H1 (cell line): ENCODE results near the gene MRRF. TPM values are rescaled to one million over a fixed set of nuclear protein-coding genes. Genes with fewer than 3 reads are reported as not detected.

ENCODE experiments used
- CTCF ChIA-PET: fragments of 300-600 bp; sonication (Branson Sonifier 250); formaldehyde crosslinking; loops from one replicate; lab custom pipeline; 2021; ENCODE audit not compliant: partially characterized antibody; lab: Charles Lee
- POLR2A ChIA-PET: fragments of 300-600 bp; sonication (Branson Sonifier 250); formaldehyde crosslinking; loops from one replicate; lab custom pipeline; 2021; ENCODE audit warnings: inconsistent platforms; ENCODE audit not compliant: partially characterized antibody; lab: Charles Lee
- DNase-seq, 2 experiments: peaks; one replicate each; pipeline versions ENCODE4 v3.0.0 to v3.0.0-alpha.2; 2010 to 2022; ENCODE audit warnings: low spot score in 2 of 2, low read depth in 1 of 2, mixed read lengths in 1 of 2
- FAIRE-seq: peaks from 2 replicates; lab custom pipeline; 2011; peaks lifted over from hg19 to GRCh38; lab: Jason Lieb, UNC
- H2AFZ ChIP-seq: 2 replicates; pipeline ENCODE4 v1.8.1; 2012; ENCODE audit warnings: low read length, inconsistent platforms
- H2AK5ac ChIP-seq: 2 replicates; pipeline ENCODE4 v1.6.1; 2013; ENCODE audit warnings: low read depth, low read length
- H2BK120ac ChIP-seq: replicated peaks from 2 replicates; pipeline ENCODE3; 2013; ENCODE audit warnings: low read depth, low read length, inconsistent platforms
- H2BK12ac ChIP-seq: 2 replicates; pipeline ENCODE4 v1.6.1; 2013; ENCODE audit warnings: low read depth, low read length
- H2BK15ac ChIP-seq: 2 replicates; pipeline ENCODE4 v1.6.1; 2013; ENCODE audit warnings: low read length
- H2BK20ac ChIP-seq: 2 replicates; pipeline ENCODE4 v1.6.1; 2013; ENCODE audit warnings: low read length
- H2BK5ac ChIP-seq: 2 replicates; pipeline ENCODE4 v1.6.1; 2013; ENCODE audit warnings: low read depth, low read length
- H3K14ac ChIP-seq: 2 replicates; pipeline ENCODE4 v1.6.1; 2013; ENCODE audit warnings: inconsistent platforms; ENCODE audit not compliant: insufficient read length
- H3K18ac ChIP-seq: 2 replicates; pipeline ENCODE4 v1.6.1; 2013; ENCODE audit warnings: low read length; ENCODE audit errors: extremely low read depth
- H3K23ac ChIP-seq: 2 replicates; pipeline ENCODE4 v1.6.1; 2013; ENCODE audit warnings: inconsistent platforms; ENCODE audit not compliant: insufficient read length
- H3K23me2 ChIP-seq: 2 replicates; pipeline ENCODE4 v1.6.1; 2013; ENCODE audit warnings: low read depth, low read length
- H3K27ac ChIP-seq: 2 replicates; pipeline ENCODE4 v1.6.1; 2011; ENCODE audit warnings: low read depth, low read length, inconsistent platforms
- H3K27me3 ChIP-seq, 4 experiments: replicated peaks in 1 of 4; 1 replicate in 1 of 4; 2 replicates in 3 of 4; pipeline versions ENCODE4 v1.6.1 to v1.8.1; 2011 to 2013; ENCODE audit warnings: low read length in 3 of 4, mild to moderate bottlenecking in 3 of 4, inconsistent platforms in 2 of 4, mixed read lengths in 2 of 4, moderate library complexity in 1 of 4; ENCODE audit not compliant: control insufficient read depth in 3 of 4, insufficient read depth in 3 of 4; ENCODE audit errors: extremely low read depth in 1 of 4
- H3K36me3 ChIP-seq, 4 experiments: 2 replicates each; pipeline versions ENCODE4 v1.6.1 to v1.8.1; 2011 to 2013; ENCODE audit warnings: mild to moderate bottlenecking in 4 of 4, low read length in 3 of 4, moderate library complexity in 2 of 4, control low read depth in 1 of 4, inconsistent platforms in 1 of 4; ENCODE audit not compliant: insufficient read depth in 4 of 4, control insufficient read depth in 2 of 4
- H3K4ac ChIP-seq: replicated peaks from 2 replicates; pipeline ENCODE3; 2013; ENCODE audit warnings: low read length, low read depth, mixed read lengths, inconsistent platforms; ENCODE audit not compliant: insufficient read length
- H3K4me1 ChIP-seq, 4 experiments: replicated peaks in 1 of 4; 1 replicate in 1 of 4; 2 replicates in 3 of 4; pipeline versions ENCODE4 v1.6.1 to v1.8.1; 2011 to 2013; ENCODE audit warnings: low read length in 3 of 4, inconsistent platforms in 2 of 4, mixed read lengths in 1 of 4; ENCODE audit not compliant: insufficient read depth in 4 of 4, control insufficient read depth in 3 of 4
- H3K4me2 ChIP-seq, 2 experiments: 2 replicates each; pipeline versions ENCODE4 v1.6.1 to v1.8.1; 2011 to 2013; ENCODE audit warnings: low read depth in 2 of 2, low read length in 2 of 2, control low read depth in 1 of 2, inconsistent platforms in 1 of 2, mild to moderate bottlenecking in 1 of 2; ENCODE audit not compliant: insufficient read depth in 1 of 2
- H3K4me3 ChIP-seq, 4 experiments: fragments of 200-600, 300-600 bp in 1 of 4; sonication (generic), shearing (Covaris generic), sonication (Bioruptor Twin) in 1 of 4; 2 replicates each; pipeline versions ENCODE4 v1.5.1 to v1.8.1; 2011 to 2016; ENCODE audit warnings: low read length in 4 of 4, low read depth in 3 of 4, control low read depth in 2 of 4, inconsistent platforms in 2 of 4, mild to moderate bottlenecking in 2 of 4, mixed read lengths in 1 of 4, moderate library complexity in 1 of 4; ENCODE audit not compliant: insufficient read depth in 2 of 4; ENCODE audit errors: extremely low read depth in 1 of 4
- H3K56ac ChIP-seq: replicated peaks from 2 replicates; pipeline ENCODE3; 2013; ENCODE audit warnings: low read depth, mild to moderate bottlenecking, mixed read lengths, low read length, inconsistent platforms; ENCODE audit not compliant: insufficient read length
- H3K79me1 ChIP-seq: 2 replicates; pipeline ENCODE4 v1.6.1; 2013; ENCODE audit warnings: low read depth, low read length, control low read depth
- H3K79me2 ChIP-seq, 2 experiments: 2 replicates each; pipeline versions ENCODE4 v1.6.1 to v1.8.1; 2012 to 2013; ENCODE audit warnings: low read length in 2 of 2, mild to moderate bottlenecking in 2 of 2, inconsistent platforms in 1 of 2; ENCODE audit not compliant: insufficient read depth in 2 of 2, control insufficient read depth in 1 of 2
- H3K9ac ChIP-seq, 4 experiments: replicated peaks in 1 of 4; 1 replicate in 1 of 4; 2 replicates in 3 of 4; pipeline versions ENCODE4 v1.6.1 to v1.8.1; 2011 to 2013; ENCODE audit warnings: low read depth in 3 of 4, low read length in 3 of 4, control low read depth in 2 of 4, mild to moderate bottlenecking in 2 of 4, moderate library complexity in 2 of 4, inconsistent platforms in 1 of 4; ENCODE audit errors: extremely low read depth in 1 of 4
- H3K9me3 ChIP-seq, 2 experiments: 2 replicates each; pipeline versions ENCODE4 v1.6.1 to v1.8.1; 2012 to 2013; ENCODE audit warnings: mild to moderate bottlenecking in 2 of 2, moderate library complexity in 2 of 2, control low read depth in 1 of 2, inconsistent platforms in 1 of 2, low read depth in 1 of 2, low read length in 1 of 2, mixed read lengths in 1 of 2; ENCODE audit not compliant: insufficient read depth in 2 of 2
- H4K20me1 ChIP-seq, 2 experiments: replicated peaks in 1 of 2; 2 replicates each; pipeline versions ENCODE3 to v1.8.1; 2011 to 2013; ENCODE audit warnings: inconsistent platforms in 2 of 2, low read length in 2 of 2, mild to moderate bottlenecking in 1 of 2; ENCODE audit not compliant: insufficient read depth in 2 of 2, control insufficient read depth in 1 of 2
- H4K5ac ChIP-seq: 2 replicates; pipeline ENCODE4 v1.6.1; 2013; ENCODE audit warnings: low read length, low read depth, mixed read lengths, inconsistent platforms; ENCODE audit not compliant: insufficient read length
- H4K8ac ChIP-seq: 2 replicates; pipeline ENCODE4 v1.8.0; 2013; ENCODE audit warnings: mild to moderate bottlenecking, moderate library complexity, low read length, inconsistent platforms; ENCODE audit not compliant: insufficient read depth; ENCODE audit errors: extremely low read depth
- H4K91ac ChIP-seq: replicated peaks from 2 replicates; pipeline ENCODE3; 2013; ENCODE audit warnings: low read length, mixed read lengths, inconsistent platforms; ENCODE audit not compliant: insufficient read length
- BRCA1 ChIP-seq: IDR thresholded peaks from 2 replicates; pipeline ENCODE4 v1.6.1; 2012; ENCODE audit warnings: low read depth, low read length, improper control_type of control experiment
- CTBP2 ChIP-seq: IDR thresholded peaks from 2 replicates; pipeline ENCODE4 v1.7.0; 2011; ENCODE audit warnings: borderline replicate concordance, mild to moderate bottlenecking, moderate library complexity, mixed read lengths, low read length; ENCODE audit not compliant: insufficient read depth, insufficient read length
- RBBP5 ChIP-seq: IDR thresholded peaks from 2 replicates; pipeline ENCODE4 v1.7.1; 2012; ENCODE audit warnings: low read depth, mild to moderate bottlenecking, inconsistent platforms, low read length, moderate library complexity, borderline replicate concordance
- WGBS, 2 experiments: shearing (Covaris generic) in 1 of 2; methylation state at CpG; one replicate each; pipeline versions ENCODE4 v1.1.6 to v1.1.7; 2013 to 2015; ENCODE audit warnings: low lambda C conversion rate in 2 of 2, mixed read lengths in 2 of 2, inconsistent platforms in 1 of 2, low coverage in 1 of 2, missing lambda C conversion rate in 1 of 2; ENCODE audit not compliant: insufficient replicate concordance in 2 of 2, insufficient coverage in 1 of 2, insufficient read length in 1 of 2; ENCODE audit errors: extremely low coverage in 1 of 2, missing lambda C conversion rate in 1 of 2; 5-methylcytosine and 5-hydroxymethylcytosine counted together
- polyA plus RNA-seq, 7 experiments: library from polyadenylated mRNA; depleted of rRNA in 3 of 7; stranded (reverse) in 5 of 7; unstranded in 2 of 7; fragments of >200 nt in 5 of 7; fragments of 200-250 nt in 2 of 7; gene quantifications; 1 replicate in 5 of 7; 2 replicates in 1 of 7; 4 replicates in 1 of 7; pipeline versions ENCODE4 v1.2.1 to v1.2.3, GENCODE V29; 2011 to 2013; ENCODE audit warnings: missing spikeins in 2 of 7, mixed read lengths in 2 of 7
- total RNA-seq: library from RNA; stranded (reverse); fragmentation: NEBNext Ultra II Directional; extraction: Animal tissue kit (Norgen Biotek cat#: 25700); gene quantifications from 2 replicates; pipeline ENCODE4 v1.2.1, GENCODE V29; 2021
- TF ChIP-seq, protein P1 (sequence below): IDR thresholded peaks from 2 replicates; pipeline ENCODE4 v1.6.1; 2012; ENCODE audit warnings: inconsistent platforms
- TF ChIP-seq, protein P2 (sequence below): IDR thresholded peaks from 2 replicates; pipeline ENCODE4 v1.6.1; 2011; ENCODE audit warnings: low read length, improper control_type of control experiment
- TF ChIP-seq, protein P3 (sequence below), 3 experiments: IDR thresholded peaks; 1 replicate in 2 of 3; 2 replicates in 1 of 3; pipeline versions ENCODE4 v1.5.1 to v1.6.1; 2011; ENCODE audit warnings: low read length in 3 of 3, mild to moderate bottlenecking in 3 of 3, inconsistent platforms in 2 of 3, low read depth in 1 of 3, moderate library complexity in 1 of 3; ENCODE audit not compliant: insufficient read depth in 1 of 3; ENCODE audit errors: control extremely low read depth in 1 of 3

Gene MRRF
- total and polyA plus RNA-seq, 2 of the 8 experiments (the other 6 are each of a cell fraction or from before 2014, with no cell fraction given), result 29.4 to 47.8 TPM

DNA sequence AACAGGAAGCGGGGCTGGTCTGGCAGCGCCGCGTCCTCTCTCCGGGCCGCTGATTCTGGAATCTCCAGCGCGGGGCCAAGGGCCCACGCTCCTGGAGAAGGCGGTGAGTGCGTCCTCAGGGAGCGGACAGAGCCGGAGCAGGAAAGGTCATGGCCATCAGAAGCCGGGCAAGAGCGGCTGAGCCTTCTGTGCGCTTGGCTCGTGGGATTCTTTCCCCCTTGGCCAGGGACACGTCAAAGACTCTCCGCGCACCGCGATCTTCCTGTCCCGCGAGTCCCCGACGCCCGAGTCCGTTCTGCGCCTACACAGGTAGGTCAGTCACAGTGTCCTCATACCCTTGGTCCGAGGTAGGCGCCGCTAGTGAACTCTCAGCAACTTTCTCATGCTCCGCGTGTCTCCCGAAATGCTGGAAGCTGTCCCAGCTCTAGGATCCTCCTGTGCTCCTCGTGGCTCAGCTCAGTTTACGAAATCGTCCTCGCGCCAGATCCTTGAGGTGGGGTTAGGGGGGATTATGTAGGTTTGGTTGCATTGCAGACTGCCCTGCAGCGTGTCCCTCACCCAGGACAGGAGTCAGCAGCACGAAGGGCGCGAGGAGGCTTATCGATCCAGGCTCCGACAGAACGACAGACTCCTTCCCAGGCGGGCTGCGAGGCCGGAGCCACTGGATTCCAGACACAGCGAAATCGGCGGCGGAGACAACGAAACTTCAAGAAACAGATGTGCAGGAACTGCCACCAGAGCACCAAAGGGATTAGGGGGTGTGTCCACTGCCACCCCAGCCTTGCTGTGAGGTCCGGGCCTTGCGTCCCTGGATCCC, 44.6 kb upstream of the MRRF start:
- WGBS, 2 experiments, result 4% methylated on average over 57 of the region's 57 CpGs; no CpG with 5 or more reads in 1 of the 2 experiments
- FAIRE-seq, result no peak
- Histone ChIP-seq H2AK5ac (0 out of 2 replicates have a peak overlapping the region, but pooled peaks have one; percentile 18), H3K79me1 (no peaks in the 10 kb centered on the region; the same call in 1 of the 2 replicates), H3K14ac (no peak overlapping the region), H3K4me2 (peak overlapping the region; percentile 80 to 87), H3K23ac (no peak overlapping the region), H2BK15ac (peak overlapping the region; percentile 50; the same call in 1 of the 2 replicates), H3K23me2 (peaks cover 25% of the 10 kb centered on the region; the same call in 1 of the 2 replicates), H4K91ac (peak overlapping the region; percentile 22), H3K79me2 (no peaks in the 10 kb centered on the region), H2BK12ac (peak overlapping the region; percentile 95), H3K56ac (no peak overlapping the region), H3K4me1 (peaks cover 5 to 43% (median 33%) of the 10 kb centered on the region in 4 experiments), H3K27me3 (peaks cover 92 to 100% (median 99%) of the 10 kb centered on the region in 4 experiments), H3K9me3 (no peaks in the 10 kb centered on the region), H4K20me1 (peaks cover 13 to 29% of the 10 kb centered on the region in 2 experiments), H3K4ac (no peak overlapping the region), H3K36me3 (no peaks in the 10 kb centered on the region; a peak in 1 of 8 replicates), H3K27ac (no peak overlapping the region), H2BK120ac (no peak overlapping the region), H3K18ac (peak overlapping the region; percentile 74), H3K9ac (peak overlapping the region in 1 of 4 experiments; percentile 36; a peak in 1 of 7 replicates), H4K5ac (no peak overlapping the region), H2BK5ac (peak overlapping the region; percentile 52; the same call in 1 of the 2 replicates), H3K4me3 (peak overlapping the region; percentile 8 to 59 (median 40); a peak in 7 of 8 replicates), H2AFZ (no peak overlapping the region), H2BK20ac (peak overlapping the region; percentile 89; the same call in 1 of the 2 replicates), H4K8ac (peak overlapping the region; percentile 22; the same call in 1 of the 2 replicates)
- DNase-seq, result peak in 1 of 2 experiments; percentile 69
- POLR2A ChIA-PET, result interaction anchor here (0.5 kb wide), 1 partner anchor 651 kb away, joined by 3 read pairs; no protein-coding TSS in a partner anchor
- CTCF ChIA-PET, result interaction anchor here (1.0 to 1.5 kb wide), 2 partner anchors 61 to 75 kb away, joined by 3 to 4 read pairs; partner anchors contain the start of gene NDUFA8
- TF ChIP-seq, protein P1, sequence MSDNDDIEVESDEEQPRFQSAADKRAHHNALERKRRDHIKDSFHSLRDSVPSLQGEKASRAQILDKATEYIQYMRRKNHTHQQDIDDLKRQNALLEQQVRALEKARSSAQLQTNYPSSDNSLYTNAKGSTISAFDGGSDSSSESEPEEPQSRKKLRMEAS, result no peak
- TF ChIP-seq, protein P2, sequence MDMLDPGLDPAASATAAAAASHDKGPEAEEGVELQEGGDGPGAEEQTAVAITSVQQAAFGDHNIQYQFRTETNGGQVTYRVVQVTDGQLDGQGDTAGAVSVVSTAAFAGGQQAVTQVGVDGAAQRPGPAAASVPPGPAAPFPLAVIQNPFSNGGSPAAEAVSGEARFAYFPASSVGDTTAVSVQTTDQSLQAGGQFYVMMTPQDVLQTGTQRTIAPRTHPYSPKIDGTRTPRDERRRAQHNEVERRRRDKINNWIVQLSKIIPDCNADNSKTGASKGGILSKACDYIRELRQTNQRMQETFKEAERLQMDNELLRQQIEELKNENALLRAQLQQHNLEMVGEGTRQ, result no peak
- TF ChIP-seq RBBP5, result no peak
- TF ChIP-seq BRCA1, result no peak
- no peak for TF ChIP-seq CTBP2
- TF ChIP-seq, protein P3, sequence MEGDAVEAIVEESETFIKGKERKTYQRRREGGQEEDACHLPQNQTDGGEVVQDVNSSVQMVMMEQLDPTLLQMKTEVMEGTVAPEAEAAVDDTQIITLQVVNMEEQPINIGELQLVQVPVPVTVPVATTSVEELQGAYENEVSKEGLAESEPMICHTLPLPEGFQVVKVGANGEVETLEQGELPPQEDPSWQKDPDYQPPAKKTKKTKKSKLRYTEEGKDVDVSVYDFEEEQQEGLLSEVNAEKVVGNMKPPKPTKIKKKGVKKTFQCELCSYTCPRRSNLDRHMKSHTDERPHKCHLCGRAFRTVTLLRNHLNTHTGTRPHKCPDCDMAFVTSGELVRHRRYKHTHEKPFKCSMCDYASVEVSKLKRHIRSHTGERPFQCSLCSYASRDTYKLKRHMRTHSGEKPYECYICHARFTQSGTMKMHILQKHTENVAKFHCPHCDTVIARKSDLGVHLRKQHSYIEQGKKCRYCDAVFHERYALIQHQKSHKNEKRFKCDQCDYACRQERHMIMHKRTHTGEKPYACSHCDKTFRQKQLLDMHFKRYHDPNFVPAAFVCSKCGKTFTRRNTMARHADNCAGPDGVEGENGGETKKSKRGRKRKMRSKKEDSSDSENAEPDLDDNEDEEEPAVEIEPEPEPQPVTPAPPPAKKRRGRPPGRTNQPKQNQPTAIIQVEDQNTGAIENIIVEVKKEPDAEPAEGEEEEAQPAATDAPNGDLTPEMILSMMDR (IDR thresholded peaks at IDR 0.05; ENCODE audit: control extremely low read depth in 1 of 3, insufficient read depth in 1 of 3, low read depth in 1 of 3, low read length in 3 of 3), result no peak
